BJ (cell line): ENCODE results near the gene IL15RA. TPM values are rescaled to one million over a fixed set of nuclear protein-coding genes. Genes with fewer than 3 reads are reported as not detected.

Source experiments
- CTCF ChIA-PET: fragments of 350-600 bp; formaldehyde crosslinking; extraction: SDS; loops from one replicate; lab custom pipeline; 2021; ENCODE audit warnings: antibody characterized with exemption, inconsistent platforms; lab: Yijun Ruan, JAX
- POLR2A ChIA-PET: fragments of 300-600 bp; sonication (Branson Sonifier 250); formaldehyde crosslinking; extraction: SDS; loops from one replicate; lab custom pipeline; 2021; ENCODE audit warnings: antibody characterized with exemption; lab: Charles Lee
- DNase-seq: peaks from one replicate; pipeline ENCODE4 v3.0.0-alpha.2; 2011; ENCODE audit warnings: low read depth
- H3K27me3 ChIP-seq: 2 replicates; pipeline ENCODE4 v1.6.0; 2011; ENCODE audit warnings: low read length; ENCODE audit not compliant: control insufficient read depth, insufficient read depth
- H3K36me3 ChIP-seq: 2 replicates; pipeline ENCODE4 v1.5.1; 2011; ENCODE audit warnings: low read length; ENCODE audit not compliant: control insufficient read depth, insufficient read depth
- H3K4me3 ChIP-seq: 2 replicates; pipeline ENCODE4 v1.5.1; 2011; ENCODE audit warnings: low read depth, mild to moderate bottlenecking, control low read depth, low read length
- polyA plus RNA-seq: library from polyadenylated mRNA; depleted of rRNA; stranded (reverse); fragments of >200 nt; gene quantifications from 2 replicates; pipeline ENCODE4 v1.2.3, GENCODE V29; 2011
- TF ChIP-seq, protein P1 (sequence below): IDR thresholded peaks from 2 replicates; pipeline ENCODE4 v1.5.1; 2011; ENCODE audit warnings: low read depth, mild to moderate bottlenecking, control low read depth, inconsistent platforms, low read length, moderate library complexity; ENCODE audit not compliant: insufficient read depth

The IL15RA gene
- polyA plus RNA-seq, 1 experiment: 7.5 TPM

DNA sequence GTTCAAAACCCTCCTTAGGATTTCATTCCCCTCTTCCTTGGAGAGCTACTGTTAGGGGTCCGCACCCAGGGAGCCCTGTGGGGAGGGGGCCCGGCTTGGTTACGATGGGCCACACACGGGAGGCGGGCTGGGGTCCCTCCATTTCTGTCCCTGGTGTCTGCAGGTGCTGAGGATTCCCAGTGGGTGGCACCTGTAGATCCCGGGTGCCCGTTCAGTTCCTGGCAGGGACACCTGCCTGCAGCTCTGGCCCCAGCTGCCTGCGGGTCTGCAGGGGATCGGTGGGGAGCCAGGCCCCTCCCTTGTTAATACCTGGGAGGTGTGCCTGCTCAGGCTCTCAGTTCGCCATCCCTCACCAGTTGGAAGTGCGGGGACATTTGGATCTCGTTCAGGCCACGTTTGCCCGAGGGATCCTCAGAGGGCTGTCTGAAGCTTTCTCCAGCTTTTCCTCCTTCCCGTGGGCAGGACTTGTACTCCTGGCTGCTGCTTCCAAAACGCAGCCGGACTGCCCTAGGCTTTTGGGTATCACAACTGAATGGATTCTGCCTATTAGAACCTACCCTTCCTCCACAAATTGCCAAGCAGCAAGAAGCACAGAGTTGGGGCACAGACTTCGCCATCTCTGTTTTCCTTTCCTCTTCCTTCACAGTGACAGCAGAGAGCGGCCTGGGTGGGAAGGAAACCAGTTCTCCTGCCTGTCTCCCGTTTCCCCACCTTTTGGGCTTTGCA is 22.3 kb upstream of the IL15RA start:
- CTCF ChIA-PET: interaction anchor here (0.8 to 0.9 kb wide), 2 partner anchors 11 to 14 kb away, joined by 3 to 4 read pairs; no protein-coding TSS in a partner anchor
- H3K4me3 ChIP-seq: no peak overlapping the region

DNA sequence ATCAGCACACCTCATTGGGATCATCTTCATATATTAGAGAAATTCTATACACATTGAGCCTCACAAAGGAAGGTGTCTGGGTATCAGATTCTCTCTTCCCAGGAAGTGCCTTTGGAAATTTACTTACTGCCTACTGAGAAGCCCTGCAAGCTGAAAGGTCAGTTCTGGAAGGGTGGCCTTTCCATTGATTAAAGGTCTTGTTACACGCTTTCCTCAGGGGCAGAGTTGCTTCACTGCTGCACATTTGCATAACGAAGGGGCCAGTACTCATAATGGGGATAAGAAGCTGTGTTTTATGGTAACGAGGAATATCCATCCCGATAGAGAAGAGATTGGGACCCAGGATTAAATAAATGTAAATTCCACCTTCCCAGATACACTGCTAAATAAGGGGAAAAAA is 19.4 kb upstream of the IL15RA start:
- Histone ChIP-seq H3K4me3 (no peak overlapping the region), H3K36me3 (no peaks in the 10 kb centered on the region), H3K27me3 (peaks cover 5% of the 10 kb centered on the region)
- ChIA-PET POLR2A (no interaction called here), CTCF (no interaction called here)
- TF ChIP-seq, protein P1, sequence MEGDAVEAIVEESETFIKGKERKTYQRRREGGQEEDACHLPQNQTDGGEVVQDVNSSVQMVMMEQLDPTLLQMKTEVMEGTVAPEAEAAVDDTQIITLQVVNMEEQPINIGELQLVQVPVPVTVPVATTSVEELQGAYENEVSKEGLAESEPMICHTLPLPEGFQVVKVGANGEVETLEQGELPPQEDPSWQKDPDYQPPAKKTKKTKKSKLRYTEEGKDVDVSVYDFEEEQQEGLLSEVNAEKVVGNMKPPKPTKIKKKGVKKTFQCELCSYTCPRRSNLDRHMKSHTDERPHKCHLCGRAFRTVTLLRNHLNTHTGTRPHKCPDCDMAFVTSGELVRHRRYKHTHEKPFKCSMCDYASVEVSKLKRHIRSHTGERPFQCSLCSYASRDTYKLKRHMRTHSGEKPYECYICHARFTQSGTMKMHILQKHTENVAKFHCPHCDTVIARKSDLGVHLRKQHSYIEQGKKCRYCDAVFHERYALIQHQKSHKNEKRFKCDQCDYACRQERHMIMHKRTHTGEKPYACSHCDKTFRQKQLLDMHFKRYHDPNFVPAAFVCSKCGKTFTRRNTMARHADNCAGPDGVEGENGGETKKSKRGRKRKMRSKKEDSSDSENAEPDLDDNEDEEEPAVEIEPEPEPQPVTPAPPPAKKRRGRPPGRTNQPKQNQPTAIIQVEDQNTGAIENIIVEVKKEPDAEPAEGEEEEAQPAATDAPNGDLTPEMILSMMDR: no peak
- DNase-seq: no peak

More for the DNA sequence above, 22.3 kb upstream of the IL15RA start:
- POLR2A ChIA-PET: no interaction called here
- DNase-seq: no peak
- peaks cover 6% of the 10 kb centered on the region for H3K27me3 ChIP-seq
- no peaks in the 10 kb centered on the region for H3K36me3 ChIP-seq
- TF ChIP-seq, protein P1: no peak

DNA sequence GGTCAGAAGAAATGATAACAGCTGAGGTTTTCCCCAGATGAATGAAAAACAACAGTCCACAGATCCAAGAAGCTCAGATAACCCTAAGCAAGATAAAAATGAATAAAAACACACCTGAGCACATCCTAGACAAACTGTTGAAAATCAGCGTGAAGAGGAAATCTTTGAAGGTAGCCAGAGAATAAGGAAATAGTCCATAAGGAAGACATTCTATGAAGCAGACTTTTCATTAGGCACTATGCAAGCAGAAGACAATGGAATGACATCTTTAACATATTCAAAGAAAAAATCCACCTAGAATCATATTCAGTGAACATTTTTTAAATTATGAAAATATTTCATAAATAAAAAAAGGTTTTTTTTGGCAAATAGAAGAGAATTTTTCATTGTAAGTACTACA is 15.1 kb upstream of the IL15RA start:
- TF ChIP-seq, protein P1: no peak
- Histone ChIP-seq H3K27me3 (peaks cover 4% of the 10 kb centered on the region), H3K36me3 (no peaks in the 10 kb centered on the region), H3K4me3 (no peak overlapping the region)
- no peak for DNase-seq
- ChIA-PET POLR2A (no interaction called here), CTCF (interaction anchor here (1.1 to 2.8 kb wide), 2 partner anchors 22 to 50 kb away, joined by 3 to 14 read pairs; no protein-coding TSS in a partner anchor)

DNA sequence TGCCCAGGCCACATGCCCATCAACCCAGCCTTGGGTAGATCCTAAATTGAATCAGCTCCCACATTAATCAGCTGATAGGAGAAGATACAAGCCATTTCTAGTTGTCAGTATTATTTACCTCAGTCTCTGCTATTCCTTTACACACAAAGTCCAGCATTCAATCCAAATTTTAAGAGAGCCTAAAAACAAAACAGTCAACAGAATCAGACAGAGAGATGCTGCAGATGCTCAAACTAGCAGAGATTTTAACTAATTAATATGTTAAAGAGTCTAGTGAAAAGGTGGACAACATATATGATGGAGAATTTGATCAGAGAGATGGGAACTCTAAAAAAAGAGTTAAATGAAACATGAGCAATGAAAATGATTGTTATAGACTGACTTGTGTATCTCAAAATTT is 14.4 kb upstream of the IL15RA start:
- Histone ChIP-seq H3K4me3 (no peak overlapping the region), H3K36me3 (no peaks in the 10 kb centered on the region), H3K27me3 (peaks cover 2% of the 10 kb centered on the region)
- ChIA-PET CTCF (interaction anchor here (1.1 kb wide), 1 partner anchor 49 kb away, joined by 3 read pairs; no protein-coding TSS in a partner anchor), POLR2A (no interaction called here)
- no peak for DNase-seq
- TF ChIP-seq, protein P1: no peak

DNA sequence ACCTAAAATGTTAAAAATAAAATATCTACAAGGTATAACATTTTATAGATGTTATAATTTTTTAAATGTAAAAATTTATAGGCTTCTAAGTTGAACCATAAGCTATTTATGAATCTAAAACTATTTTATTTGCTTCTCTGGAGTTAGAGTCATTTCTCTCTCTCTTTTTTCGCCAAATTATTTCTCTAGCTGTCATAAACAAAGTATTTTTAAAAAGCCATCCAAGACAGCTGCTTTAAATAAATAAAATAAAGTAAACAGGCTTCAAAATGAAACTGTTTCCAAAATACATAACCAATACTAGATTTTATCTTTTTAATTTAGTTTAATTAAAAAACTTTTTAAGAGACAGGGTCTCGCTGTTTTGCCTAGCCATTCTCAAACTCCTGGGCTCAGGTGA is 12.4 kb upstream of the IL15RA start:
- Histone ChIP-seq H3K4me3 (no peak overlapping the region), H3K36me3 (no peaks in the 10 kb centered on the region), H3K27me3 (peaks cover 1% of the 10 kb centered on the region)
- ChIA-PET CTCF (interaction anchor here (0.9 kb wide), 2 partner anchors 13 to 24 kb away, joined by 3 read pairs; partner anchors contain the start of gene IL15RA), POLR2A (no interaction called here)
- DNase-seq: no peak
- TF ChIP-seq, protein P1: no peak
